Effector memory CD8-positive, alpha-beta T cell (primary cell): ENCODE data around the gene METTL8.
"Not testable (repeated sequence)": the region's sequence is repeated elsewhere in the genome, so short reads cannot be mapped to it uniquely, and the experiment has no call there.

Source experiments
- ATAC-seq: fragments of 150-1000 bp; cut with Tn5 transposase; replicated peaks from 2 replicates; pipeline ENCODE4 v1.10.0; 2021; ENCODE audit warnings: mild to moderate bottlenecking, moderate library complexity
- DNase-seq, 3 experiments: peaks; one replicate each; pipeline ENCODE4 v3.0.0; 2021
- H3K27ac Mint-ChIP-seq, 2 donors: one replicate each; pipeline ENCODE4 v1.8.0; 2022; ENCODE audit warnings: mild to moderate bottlenecking in 2 of 2, mixed read lengths in 2 of 2, moderate library complexity in 2 of 2
- H3K27me3 Mint-ChIP-seq, 2 donors: one replicate each; pipeline ENCODE4 v1.8.0; 2022; ENCODE audit warnings: mixed read lengths in 2 of 2
- H3K36me3 Mint-ChIP-seq: one replicate; pipeline ENCODE4 v1.8.0; 2022; ENCODE audit warnings: mild to moderate bottlenecking, moderate library complexity, mixed read lengths; ENCODE audit not compliant: insufficient read depth
- H3K4me1 Mint-ChIP-seq, 2 donors: one replicate each; pipeline ENCODE4 v1.8.0; 2022; ENCODE audit warnings: low read depth in 2 of 2, mixed read lengths in 2 of 2
- H3K4me3 Mint-ChIP-seq, 2 donors: one replicate each; pipeline ENCODE4 v1.8.0; 2022; ENCODE audit warnings: mild to moderate bottlenecking in 2 of 2, mixed read lengths in 2 of 2, moderate library complexity in 2 of 2
- H3K9me3 Mint-ChIP-seq, 2 donors: one replicate each; pipeline ENCODE4 v1.8.0; 2022; ENCODE audit warnings: mixed read lengths in 2 of 2

Gene METTL8

GRCh38 chr2:171416009-171416926, 17.5 kb downstream of the METTL8 start:
- Mint-ChIP-seq H3K4me1 (peaks cover 3 to 11% of the 10 kb centered on the region in 2 donors), H3K9me3 (no peaks in the 10 kb centered on the region), H3K27ac (peak overlapping the region in 1 of 2 donors; percentile 54), H3K36me3 (no peaks in the 10 kb centered on the region), H3K4me3 (no peak overlapping the region), H3K27me3 (no peaks in the 10 kb centered on the region)
- ATAC-seq = peak; percentile 97
- DNase-seq = peak; percentile 57 to 63 (median 59)

- not testable (repeated sequence) for H3K36me3 Mint-ChIP-seq, DNase-seq, H3K4me1 Mint-ChIP-seq, H3K27ac Mint-ChIP-seq, H3K4me3 Mint-ChIP-seq, H3K27me3 Mint-ChIP-seq, ATAC-seq, H3K9me3 Mint-ChIP-seq
These were observed 19.1 kb downstream of the METTL8 start for GRCh38 chr2:171414645-171415044.

GRCh38 chr2:171412571-171413175, 21.1 kb downstream of the METTL8 start:
- Mint-ChIP-seq H3K9me3 (no peaks in the 10 kb centered on the region), H3K4me1 (peaks cover 5 to 16% of the 10 kb centered on the region in 2 donors), H3K36me3 (no peaks in the 10 kb centered on the region), H3K27ac (no peak overlapping the region), H3K4me3 (no peak overlapping the region), H3K27me3 (no peaks in the 10 kb centered on the region)
- DNase-seq = no peak
- ATAC-seq = no peak

- no peaks in the 10 kb centered on the region for H3K9me3 Mint-ChIP-seq
- H3K27me3 Mint-ChIP-seq = no peaks in the 10 kb centered on the region
- no peaks in the 10 kb centered on the region for H3K36me3 Mint-ChIP-seq
- ATAC-seq = no peak
- H3K4me3 Mint-ChIP-seq = no peak overlapping the region
- H3K27ac Mint-ChIP-seq = no peak overlapping the region
- peaks cover 8 to 22% of the 10 kb centered on the region in 2 donors for H3K4me1 Mint-ChIP-seq
- no peak for DNase-seq
These were observed 21.9 kb downstream of the METTL8 start for GRCh38 chr2:171411791-171412483.

GRCh38 chr2:171411214-171411613, 22.6 kb downstream of the METTL8 start:
- ATAC-seq = no peak
- H3K4me3 Mint-ChIP-seq = no peak overlapping the region
- no peaks in the 10 kb centered on the region for H3K36me3 Mint-ChIP-seq
- no peak for DNase-seq
- no peaks in the 10 kb centered on the region for H3K9me3 Mint-ChIP-seq
- peaks cover 10 to 22% of the 10 kb centered on the region in 2 donors for H3K4me1 Mint-ChIP-seq
- H3K27me3 Mint-ChIP-seq = no peaks in the 10 kb centered on the region
- no peak overlapping the region for H3K27ac Mint-ChIP-seq

- Mint-ChIP-seq H3K4me3 (peak overlapping the region in 1 of 2 donors; percentile 27), H3K9me3 (no peaks in the 10 kb centered on the region), H3K27ac (no peak overlapping the region)
These were observed 23.2 kb downstream of the METTL8 start for GRCh38 chr2:171410624-171411023.

GRCh38 chr2:171410101-171410500, 23.7 kb downstream of the METTL8 start:
- no peaks in the 10 kb centered on the region for H3K9me3 Mint-ChIP-seq

More at GRCh38 chr2:171410624-171411023, 23.2 kb downstream of the METTL8 start:
- no peaks in the 10 kb centered on the region for H3K36me3 Mint-ChIP-seq
- H3K4me1 Mint-ChIP-seq = peaks cover 9 to 16% of the 10 kb centered on the region in 2 donors
- H3K27me3 Mint-ChIP-seq = no peaks in the 10 kb centered on the region
- ATAC-seq = no peak
- DNase-seq = no peak

GRCh38 chr2:171409436-171409971, 24.3 kb downstream of the METTL8 start:
- Mint-ChIP-seq H3K36me3 (no peaks in the 10 kb centered on the region), H3K4me1 (peaks cover 17 to 19% of the 10 kb centered on the region in 2 donors), H3K4me3 (peak overlapping the region; percentile 54 to 81), H3K27ac (peak overlapping the region; percentile 76 to 86), H3K9me3 (no peaks in the 10 kb centered on the region), H3K27me3 (no peaks in the 10 kb centered on the region)
- ATAC-seq (peak; percentile 35), DNase-seq (no peak)

More at GRCh38 chr2:171410101-171410500, 23.7 kb downstream of the METTL8 start:
- ATAC-seq (no peak), DNase-seq (no peak)
- Mint-ChIP-seq H3K36me3 (no peaks in the 10 kb centered on the region), H3K4me1 (peaks cover 12 to 16% of the 10 kb centered on the region in 2 donors), H3K27ac (no peak overlapping the region), H3K4me3 (peak overlapping the region in 1 of 2 donors; percentile 27), H3K27me3 (no peaks in the 10 kb centered on the region)

- DNase-seq (no peak), ATAC-seq (no peak)
- H3K4me3 Mint-ChIP-seq = no peak overlapping the region
- H3K27ac Mint-ChIP-seq = peak overlapping the region in 1 of 2 donors; percentile 47
- H3K36me3 Mint-ChIP-seq = no peaks in the 10 kb centered on the region
- H3K27me3 Mint-ChIP-seq = no peaks in the 10 kb centered on the region
- H3K9me3 Mint-ChIP-seq = no peaks in the 10 kb centered on the region
- H3K4me1 Mint-ChIP-seq = peaks cover 19% of the 10 kb centered on the region in 2 donors
These were observed 26.1 kb downstream of the METTL8 start for GRCh38 chr2:171407676-171408044.

- H3K4me3 Mint-ChIP-seq = no peak overlapping the region
- H3K27me3 Mint-ChIP-seq = no peaks in the 10 kb centered on the region
- DNase-seq = no peak
- no peaks in the 10 kb centered on the region for H3K36me3 Mint-ChIP-seq
- peaks cover 0 to 1% of the 10 kb centered on the region in 2 donors for H3K9me3 Mint-ChIP-seq
- peak; percentile 59 for ATAC-seq
- peak overlapping the region; percentile 13 to 47 for H3K27ac Mint-ChIP-seq
- H3K4me1 Mint-ChIP-seq = peaks cover 19% of the 10 kb centered on the region in 2 donors
These were observed 26.6 kb downstream of the METTL8 start for GRCh38 chr2:171407030-171407675.

GRCh38 chr2:171406044-171406443, 27.7 kb downstream of the METTL8 start:
- Mint-ChIP-seq H3K4me3 (no peak overlapping the region), H3K27me3 (no peaks in the 10 kb centered on the region), H3K27ac (peak overlapping the region in 1 of 2 donors; percentile 50), H3K36me3 (no peaks in the 10 kb centered on the region), H3K4me1 (peaks cover 19% of the 10 kb centered on the region in 2 donors), H3K9me3 (peaks cover 3 to 7% of the 10 kb centered on the region in 2 donors)
- DNase-seq (no peak), ATAC-seq (no peak)

- Mint-ChIP-seq H3K27me3 (no peaks in the 10 kb centered on the region), H3K4me3 (no peak overlapping the region), H3K36me3 (no peaks in the 10 kb centered on the region), H3K27ac (peak overlapping the region in 1 of 2 donors; percentile 50), H3K4me1 (peaks cover 19% of the 10 kb centered on the region in 2 donors), H3K9me3 (peaks cover 3 to 7% of the 10 kb centered on the region in 2 donors)
- no peak for DNase-seq
- ATAC-seq = no peak
These were observed 28.2 kb downstream of the METTL8 start for GRCh38 chr2:171405546-171405945.

- H3K4me3 Mint-ChIP-seq = no peak overlapping the region
- H3K27me3 Mint-ChIP-seq = no peaks in the 10 kb centered on the region
- no peaks in the 10 kb centered on the region for H3K36me3 Mint-ChIP-seq
- DNase-seq = no peak
- H3K4me1 Mint-ChIP-seq = peaks cover 19% of the 10 kb centered on the region in 2 donors
- peaks cover 3 to 7% of the 10 kb centered on the region in 2 donors for H3K9me3 Mint-ChIP-seq
- peak overlapping the region in 1 of 2 donors; percentile 50 for H3K27ac Mint-ChIP-seq
- ATAC-seq = no peak
These were observed 29.1 kb downstream of the METTL8 start for GRCh38 chr2:171404719-171405118.
